ENCODE results near the gene ACTL6B.
A peak's percentile ranks its signal among the peaks of the same experiment; 100 is the strongest.

ACTL6B gene

GRCh38 chr7:100641860-100642533 is 14.3 kb downstream of the ACTL6B start:
- no peak overlapping the region for H3K4me3 ChIP-seq (ENCODE audit: low read depth in 1 of 2, low read length in 2 of 2)
- peaks cover 4 to 8% of the 10 kb centered on the region in 2 donors for H3K4me1 ChIP-seq (ENCODE audit: control insufficient read depth in 1 of 2, insufficient read depth in 2 of 2, low read length in 2 of 2)
- H3K9me3 ChIP-seq (ENCODE audit: control insufficient read depth in 1 of 2, low read length in 2 of 2) = no peaks in the 10 kb centered on the region
- H3K36me3 ChIP-seq (ENCODE audit: control insufficient read depth in 1 of 2, insufficient read depth in 2 of 2, low read length in 2 of 2) = no peaks in the 10 kb centered on the region
- H3K27ac ChIP-seq (ENCODE audit: low read depth, low read length) = no peak overlapping the region
- H3K27me3 ChIP-seq (ENCODE audit: control insufficient read depth in 1 of 2, insufficient read depth in 2 of 2, low read length in 2 of 2) = peaks cover 3 to 12% of the 10 kb centered on the region in 2 donors
- H3K9ac ChIP-seq (ENCODE audit: low read depth in 1 of 2, low read length in 2 of 2) = no peak overlapping the region

GRCh38 chr7:100641463-100641859 is 14.8 kb downstream of the ACTL6B start, which contains the start of gene TFR2:
TSS of gene TFR2 (minus strand) at chr7:100641552. CDS start at chr7:100641509, 43 bp downstream.
- Histone ChIP-seq H3K4me1 (ENCODE audit: control insufficient read depth in 1 of 2, insufficient read depth in 2 of 2, low read length in 2 of 2) (peaks cover 4 to 8% of the 10 kb centered on the region in 2 donors), H3K9ac (ENCODE audit: low read depth in 1 of 2, low read length in 2 of 2) (no peak within 1 kb of the TSS), H3K9me3 (ENCODE audit: control insufficient read depth in 1 of 2, low read length in 2 of 2) (no peaks in the 10 kb centered on the region), H3K36me3 (ENCODE audit: control insufficient read depth in 1 of 2, insufficient read depth in 2 of 2, low read length in 2 of 2) (no peaks in the 10 kb centered on the region), H3K27me3 (ENCODE audit: control insufficient read depth in 1 of 2, insufficient read depth in 2 of 2, low read length in 2 of 2) (peaks cover 3 to 11% of the 10 kb centered on the region in 2 donors), H3K27ac (ENCODE audit: low read depth, low read length) (no peak within 1 kb of the TSS), H3K4me3 (ENCODE audit: low read depth in 1 of 2, low read length in 2 of 2) (no peak within 1 kb of the TSS)

GRCh38 chr7:100640517-100641440 is 15.5 kb downstream of the ACTL6B start:
- H3K27me3 ChIP-seq (ENCODE audit: control insufficient read depth in 1 of 2, insufficient read depth in 2 of 2, low read length in 2 of 2) = peaks cover 3 to 8% of the 10 kb centered on the region in 2 donors
- H3K9ac ChIP-seq (ENCODE audit: low read depth in 1 of 2, low read length in 2 of 2) = no peak overlapping the region
- H3K4me1 ChIP-seq (ENCODE audit: control insufficient read depth in 1 of 2, insufficient read depth in 2 of 2, low read length in 2 of 2) = peaks cover 4 to 8% of the 10 kb centered on the region in 2 donors
- no peaks in the 10 kb centered on the region for H3K36me3 ChIP-seq (ENCODE audit: control insufficient read depth in 1 of 2, insufficient read depth in 2 of 2, low read length in 2 of 2)
- H3K4me3 ChIP-seq (ENCODE audit: low read depth in 1 of 2, low read length in 2 of 2) = no peak overlapping the region
- no peaks in the 10 kb centered on the region for H3K9me3 ChIP-seq (ENCODE audit: control insufficient read depth in 1 of 2, low read length in 2 of 2)
- no peak overlapping the region for H3K27ac ChIP-seq (ENCODE audit: low read depth, low read length)

GRCh38 chr7:100639995-100640516 is 16.2 kb downstream of the ACTL6B start:
- H3K9ac ChIP-seq (ENCODE audit: low read depth in 1 of 2, low read length in 2 of 2) = no peak overlapping the region
- no peak overlapping the region for H3K4me3 ChIP-seq (ENCODE audit: low read depth in 1 of 2, low read length in 2 of 2)
- peaks cover 3 to 8% of the 10 kb centered on the region in 2 donors for H3K27me3 ChIP-seq (ENCODE audit: control insufficient read depth in 1 of 2, insufficient read depth in 2 of 2, low read length in 2 of 2)
- no peak overlapping the region for H3K27ac ChIP-seq (ENCODE audit: low read depth, low read length)
- H3K4me1 ChIP-seq (ENCODE audit: control insufficient read depth in 1 of 2, insufficient read depth in 2 of 2, low read length in 2 of 2) = peaks cover 4 to 8% of the 10 kb centered on the region in 2 donors
- H3K36me3 ChIP-seq (ENCODE audit: control insufficient read depth in 1 of 2, insufficient read depth in 2 of 2, low read length in 2 of 2) = no peaks in the 10 kb centered on the region
- H3K9me3 ChIP-seq (ENCODE audit: control insufficient read depth in 1 of 2, low read length in 2 of 2) = no peaks in the 10 kb centered on the region

- H3K27me3 ChIP-seq (ENCODE audit: control insufficient read depth in 1 of 2, insufficient read depth in 2 of 2, low read length in 2 of 2) = no peaks in the 10 kb centered on the region
- peak overlapping the region; percentile 25 to 51 for H3K9ac ChIP-seq (ENCODE audit: low read depth in 1 of 2, low read length in 2 of 2)
- no peak overlapping the region for H3K27ac ChIP-seq (ENCODE audit: low read depth, low read length)
- no peaks in the 10 kb centered on the region for H3K9me3 ChIP-seq (ENCODE audit: control insufficient read depth in 1 of 2, low read length in 2 of 2)
- H3K4me1 ChIP-seq (ENCODE audit: control insufficient read depth in 1 of 2, insufficient read depth in 2 of 2, low read length in 2 of 2) = peaks cover 5 to 8% of the 10 kb centered on the region in 2 donors
- H3K36me3 ChIP-seq (ENCODE audit: control insufficient read depth in 1 of 2, insufficient read depth in 2 of 2, low read length in 2 of 2) = no peaks in the 10 kb centered on the region
- peak overlapping the region; percentile 65 to 72 for H3K4me3 ChIP-seq (ENCODE audit: low read depth in 1 of 2, low read length in 2 of 2)
Measured at GRCh38 chr7:100632951-100633717, 23.1 kb downstream of the ACTL6B start.

- no peaks in the 10 kb centered on the region for H3K36me3 ChIP-seq (ENCODE audit: control insufficient read depth in 1 of 2, insufficient read depth in 2 of 2, low read length in 2 of 2)
- no peak overlapping the region for H3K9ac ChIP-seq (ENCODE audit: low read depth in 1 of 2, low read length in 2 of 2)
- no peak overlapping the region for H3K27ac ChIP-seq (ENCODE audit: low read depth, low read length)
- no peak overlapping the region for H3K4me3 ChIP-seq (ENCODE audit: low read depth in 1 of 2, low read length in 2 of 2)
- H3K9me3 ChIP-seq (ENCODE audit: control insufficient read depth in 1 of 2, low read length in 2 of 2) = no peaks in the 10 kb centered on the region
- peaks cover 5 to 16% of the 10 kb centered on the region in 2 donors for H3K4me1 ChIP-seq (ENCODE audit: control insufficient read depth in 1 of 2, insufficient read depth in 2 of 2, low read length in 2 of 2)
- no peaks in the 10 kb centered on the region for H3K27me3 ChIP-seq (ENCODE audit: control insufficient read depth in 1 of 2, insufficient read depth in 2 of 2, low read length in 2 of 2)
Measured at GRCh38 chr7:100630066-100630465, 26.2 kb downstream of the ACTL6B start.

GRCh38 chr7:100629117-100629716 is 27.0 kb downstream of the ACTL6B start:
- Histone ChIP-seq H3K36me3 (ENCODE audit: control insufficient read depth in 1 of 2, insufficient read depth in 2 of 2, low read length in 2 of 2) (no peaks in the 10 kb centered on the region), H3K27ac (ENCODE audit: low read depth, low read length) (no peak overlapping the region), H3K9me3 (ENCODE audit: control insufficient read depth in 1 of 2, low read length in 2 of 2) (no peaks in the 10 kb centered on the region), H3K9ac (ENCODE audit: low read depth in 1 of 2, low read length in 2 of 2) (no peak overlapping the region), H3K4me3 (ENCODE audit: low read depth in 1 of 2, low read length in 2 of 2) (no peak overlapping the region), H3K4me1 (ENCODE audit: control insufficient read depth in 1 of 2, insufficient read depth in 2 of 2, low read length in 2 of 2) (peaks cover 5 to 16% of the 10 kb centered on the region in 2 donors), H3K27me3 (ENCODE audit: control insufficient read depth in 1 of 2, insufficient read depth in 2 of 2, low read length in 2 of 2) (no peaks in the 10 kb centered on the region)

- Histone ChIP-seq H3K9me3 (ENCODE audit: control insufficient read depth in 1 of 2, low read length in 2 of 2) (no peaks in the 10 kb centered on the region), H3K27ac (ENCODE audit: low read depth, low read length) (no peak overlapping the region), H3K4me3 (ENCODE audit: low read depth in 1 of 2, low read length in 2 of 2) (peak overlapping the region in 1 of 2 donors; percentile 50), H3K36me3 (ENCODE audit: control insufficient read depth in 1 of 2, insufficient read depth in 2 of 2, low read length in 2 of 2) (no peaks in the 10 kb centered on the region), H3K9ac (ENCODE audit: low read depth in 1 of 2, low read length in 2 of 2) (no peak overlapping the region), H3K27me3 (ENCODE audit: control insufficient read depth in 1 of 2, insufficient read depth in 2 of 2, low read length in 2 of 2) (no peaks in the 10 kb centered on the region), H3K4me1 (ENCODE audit: control insufficient read depth in 1 of 2, insufficient read depth in 2 of 2, low read length in 2 of 2) (peaks cover 0 to 8% of the 10 kb centered on the region in 2 donors)
Measured at GRCh38 chr7:100627238-100627549, 29.1 kb downstream of the ACTL6B start.

GRCh38 chr7:100626530-100627237 is 29.6 kb downstream of the ACTL6B start:
- H3K27me3 ChIP-seq (ENCODE audit: control insufficient read depth in 1 of 2, insufficient read depth in 2 of 2, low read length in 2 of 2) = no peaks in the 10 kb centered on the region
- H3K4me1 ChIP-seq (ENCODE audit: control insufficient read depth in 1 of 2, insufficient read depth in 2 of 2, low read length in 2 of 2) = peaks cover 0 to 8% of the 10 kb centered on the region in 2 donors
- no peaks in the 10 kb centered on the region for H3K36me3 ChIP-seq (ENCODE audit: control insufficient read depth in 1 of 2, insufficient read depth in 2 of 2, low read length in 2 of 2)
- no peak overlapping the region for H3K9ac ChIP-seq (ENCODE audit: low read depth in 1 of 2, low read length in 2 of 2)
- peak overlapping the region; percentile 50 for H3K4me3 ChIP-seq (ENCODE audit: low read depth in 1 of 2, low read length in 2 of 2)
- no peaks in the 10 kb centered on the region for H3K9me3 ChIP-seq (ENCODE audit: control insufficient read depth in 1 of 2, low read length in 2 of 2)
- no peak overlapping the region for H3K27ac ChIP-seq (ENCODE audit: low read depth, low read length)

Data from duodenal mucosa (tissue), 2 donors.